Immature natural killer cell (primary cell): ENCODE measurements around the gene COL9A3. TPM values are rescaled to one million over a fixed set of nuclear protein-coding genes. Genes with fewer than 3 reads are reported as not detected.

Experiments
- DNase-seq, 3 donors: peaks; one replicate each; pipeline ENCODE4 v3.0.0; 2022; ENCODE audit warnings: mixed read lengths in 1 of 3
- H3K27ac Mint-ChIP-seq, 6 donors: one replicate each; pipeline ENCODE4 v1.8.0; 2020; ENCODE audit warnings: mixed read lengths in 6 of 6, mild to moderate bottlenecking in 5 of 6, inconsistent platforms in 4 of 6, moderate library complexity in 3 of 6
- H3K27me3 Mint-ChIP-seq, 3 donors: one replicate each; pipeline ENCODE4 v1.8.0; 2020 to 2021; ENCODE audit warnings: low read depth in 3 of 3, mild to moderate bottlenecking in 3 of 3, mixed read lengths in 3 of 3, moderate library complexity in 3 of 3, inconsistent platforms in 1 of 3
- H3K36me3 Mint-ChIP-seq, 3 donors: one replicate each; pipeline ENCODE4 v1.8.0; 2020; ENCODE audit warnings: mixed read lengths in 3 of 3, inconsistent platforms in 2 of 3, mild to moderate bottlenecking in 2 of 3
- H3K4me1 Mint-ChIP-seq, 2 donors: one replicate each; pipeline ENCODE4 v1.8.0; 2020; ENCODE audit warnings: inconsistent platforms in 2 of 2, mild to moderate bottlenecking in 2 of 2, mixed read lengths in 2 of 2, moderate library complexity in 1 of 2
- H3K4me3 Mint-ChIP-seq, 5 donors: one replicate each; pipeline ENCODE4 v1.8.0; 2020; ENCODE audit warnings: mild to moderate bottlenecking in 5 of 5, mixed read lengths in 5 of 5, inconsistent platforms in 3 of 5, moderate library complexity in 3 of 5
- H3K9me3 Mint-ChIP-seq, 6 donors: one replicate each; pipeline ENCODE4 v1.8.0; 2020; ENCODE audit warnings: mild to moderate bottlenecking in 6 of 6, mixed read lengths in 6 of 6, inconsistent platforms in 4 of 6, moderate library complexity in 3 of 6
- polyA plus RNA-seq, 3 donors: library from polyadenylated mRNA; unstranded; fragments of 300-500 nt; fragmentation: Illumina TruSeq; gene quantifications; one replicate each; pipeline ENCODE4 v1.2.3, GENCODE V29; 2021

The COL9A3 gene
- polyA plus RNA-seq, 3 donors from 2014 or later = 0.87 TPM; not detected in 2

GRCh38 chr20:62823688-62824475 is 7.0 kb downstream of the COL9A3 start:
- DNase-seq = no peak
- Mint-ChIP-seq H3K27ac (no peak overlapping the region), H3K9me3 (no peaks in the 10 kb centered on the region), H3K27me3 (peaks cover 0 to 2% (median 0%) of the 10 kb centered on the region in 3 donors), H3K4me3 (no peak overlapping the region), H3K4me1 (no peaks in the 10 kb centered on the region), H3K36me3 (no peaks in the 10 kb centered on the region)

- DNase-seq = peak in 1 of 3 donors; percentile 36
- Mint-ChIP-seq H3K4me3 (peak overlapping the region in 1 of 5 donors; percentile 44), H3K27me3 (peaks cover 0 to 2% (median 0%) of the 10 kb centered on the region in 3 donors), H3K27ac (no peak overlapping the region), H3K9me3 (no peaks in the 10 kb centered on the region), H3K4me1 (no peaks in the 10 kb centered on the region), H3K36me3 (no peaks in the 10 kb centered on the region)
Measured at GRCh38 chr20:62824476-62825332, 7.9 kb downstream of the COL9A3 start.

GRCh38 chr20:62825333-62825985 is 8.6 kb downstream of the COL9A3 start:
- Mint-ChIP-seq H3K36me3 (no peaks in the 10 kb centered on the region), H3K4me3 (peak overlapping the region in 1 of 5 donors; percentile 29), H3K27ac (no peak overlapping the region), H3K27me3 (peaks cover 0 to 2% (median 0%) of the 10 kb centered on the region in 3 donors), H3K4me1 (no peaks in the 10 kb centered on the region), H3K9me3 (no peaks in the 10 kb centered on the region)
- no peak for DNase-seq

- no peak overlapping the region for H3K27ac Mint-ChIP-seq
- H3K4me1 Mint-ChIP-seq = no peaks in the 10 kb centered on the region
- no peak for DNase-seq
- no peak overlapping the region for H3K4me3 Mint-ChIP-seq
- H3K27me3 Mint-ChIP-seq = peaks cover 0 to 2% (median 0%) of the 10 kb centered on the region in 3 donors
- H3K9me3 Mint-ChIP-seq = no peaks in the 10 kb centered on the region
- no peaks in the 10 kb centered on the region for H3K36me3 Mint-ChIP-seq
Measured at GRCh38 chr20:62825986-62826645, 9.3 kb downstream of the COL9A3 start.

GRCh38 chr20:62826646-62827310 is 9.9 kb downstream of the COL9A3 start:
- Mint-ChIP-seq H3K36me3 (no peaks in the 10 kb centered on the region), H3K9me3 (no peaks in the 10 kb centered on the region), H3K4me1 (no peaks in the 10 kb centered on the region), H3K27me3 (peaks cover 0 to 2% (median 0%) of the 10 kb centered on the region in 3 donors), H3K27ac (no peak overlapping the region), H3K4me3 (no peak overlapping the region)
- DNase-seq = no peak

- no peaks in the 10 kb centered on the region for H3K4me1 Mint-ChIP-seq
- H3K27me3 Mint-ChIP-seq = no peaks in the 10 kb centered on the region
- H3K4me3 Mint-ChIP-seq = no peak overlapping the region
- DNase-seq = no peak
- H3K9me3 Mint-ChIP-seq = no peaks in the 10 kb centered on the region
- H3K27ac Mint-ChIP-seq = no peak overlapping the region
- H3K36me3 Mint-ChIP-seq = no peaks in the 10 kb centered on the region
Measured at GRCh38 chr20:62827311-62828038, 10.6 kb downstream of the COL9A3 start.

GRCh38 chr20:62828051-62828450 is 11.2 kb downstream of the COL9A3 start:
- Mint-ChIP-seq H3K36me3 (no peaks in the 10 kb centered on the region), H3K27me3 (peaks cover 0 to 2% (median 0%) of the 10 kb centered on the region in 3 donors), H3K4me1 (no peaks in the 10 kb centered on the region), H3K27ac (no peak overlapping the region), H3K4me3 (no peak overlapping the region), H3K9me3 (no peaks in the 10 kb centered on the region)
- DNase-seq = no peak

GRCh38 chr20:62828511-62829230 is 11.8 kb downstream of the COL9A3 start:
- H3K27me3 Mint-ChIP-seq = peaks cover 0 to 2% (median 0%) of the 10 kb centered on the region in 3 donors
- no peak overlapping the region for H3K4me3 Mint-ChIP-seq
- no peaks in the 10 kb centered on the region for H3K9me3 Mint-ChIP-seq
- H3K36me3 Mint-ChIP-seq = no peaks in the 10 kb centered on the region
- no peaks in the 10 kb centered on the region for H3K4me1 Mint-ChIP-seq
- no peak for DNase-seq
- no peak overlapping the region for H3K27ac Mint-ChIP-seq

- Mint-ChIP-seq H3K9me3 (no peaks in the 10 kb centered on the region), H3K27me3 (peaks cover 0 to 2% (median 0%) of the 10 kb centered on the region in 3 donors), H3K27ac (no peak overlapping the region), H3K4me1 (no peaks in the 10 kb centered on the region), H3K36me3 (no peaks in the 10 kb centered on the region), H3K4me3 (no peak overlapping the region)
- DNase-seq = no peak
Measured at GRCh38 chr20:62829231-62830230, 12.7 kb downstream of the COL9A3 start.

- H3K36me3 Mint-ChIP-seq = no peaks in the 10 kb centered on the region
- H3K4me1 Mint-ChIP-seq = no peaks in the 10 kb centered on the region
- H3K4me3 Mint-ChIP-seq = no peak overlapping the region
- no peaks in the 10 kb centered on the region for H3K9me3 Mint-ChIP-seq
- peaks cover 0 to 2% (median 0%) of the 10 kb centered on the region in 3 donors for H3K27me3 Mint-ChIP-seq
- no peak overlapping the region for H3K27ac Mint-ChIP-seq
- no peak for DNase-seq
Measured at GRCh38 chr20:62830251-62830650, 13.4 kb downstream of the COL9A3 start.

- H3K4me3 Mint-ChIP-seq = no peak overlapping the region
- H3K4me1 Mint-ChIP-seq = no peaks in the 10 kb centered on the region
- peaks cover 0 to 2% (median 0%) of the 10 kb centered on the region in 3 donors for H3K27me3 Mint-ChIP-seq
- no peak for DNase-seq
- H3K36me3 Mint-ChIP-seq = no peaks in the 10 kb centered on the region
- no peak overlapping the region for H3K27ac Mint-ChIP-seq
- H3K9me3 Mint-ChIP-seq = no peaks in the 10 kb centered on the region
Measured at GRCh38 chr20:62830821-62831220, 14.0 kb downstream of the COL9A3 start.
